Stimulated activated CD8-positive, alpha-beta memory T cell treated with anti-CD3 and anti-CD28 coated beads, Interleukin-7, amount 100 ng/mL, for 48 hours (primary cell): Measurements from ENCODE around the gene CDH5.

Source experiments
- DNase-seq, 2 donors: peaks; one replicate each; pipeline ENCODE4 v3.0.0-alpha.2; 2020; ENCODE audit warnings: low read depth in 1 of 2; ENCODE audit errors: extremely low read depth in 1 of 2

Gene CDH5

GRCh38 chr16:66409156-66409555 lies 42.7 kb downstream of the CDH5 start:
- no peak for DNase-seq

- DNase-seq = no peak
Observed at GRCh38 chr16:66412182-66412581, 45.7 kb downstream of the CDH5 start.

GRCh38 chr16:66414891-66415290 lies 48.4 kb downstream of the CDH5 start:
- DNase-seq = no peak

- DNase-seq = no peak
Observed at GRCh38 chr16:66416136-66416535, 49.6 kb downstream of the CDH5 start.

GRCh38 chr16:66416939-66417700 lies 50.6 kb downstream of the CDH5 start:
- no peak for DNase-seq

DNA sequence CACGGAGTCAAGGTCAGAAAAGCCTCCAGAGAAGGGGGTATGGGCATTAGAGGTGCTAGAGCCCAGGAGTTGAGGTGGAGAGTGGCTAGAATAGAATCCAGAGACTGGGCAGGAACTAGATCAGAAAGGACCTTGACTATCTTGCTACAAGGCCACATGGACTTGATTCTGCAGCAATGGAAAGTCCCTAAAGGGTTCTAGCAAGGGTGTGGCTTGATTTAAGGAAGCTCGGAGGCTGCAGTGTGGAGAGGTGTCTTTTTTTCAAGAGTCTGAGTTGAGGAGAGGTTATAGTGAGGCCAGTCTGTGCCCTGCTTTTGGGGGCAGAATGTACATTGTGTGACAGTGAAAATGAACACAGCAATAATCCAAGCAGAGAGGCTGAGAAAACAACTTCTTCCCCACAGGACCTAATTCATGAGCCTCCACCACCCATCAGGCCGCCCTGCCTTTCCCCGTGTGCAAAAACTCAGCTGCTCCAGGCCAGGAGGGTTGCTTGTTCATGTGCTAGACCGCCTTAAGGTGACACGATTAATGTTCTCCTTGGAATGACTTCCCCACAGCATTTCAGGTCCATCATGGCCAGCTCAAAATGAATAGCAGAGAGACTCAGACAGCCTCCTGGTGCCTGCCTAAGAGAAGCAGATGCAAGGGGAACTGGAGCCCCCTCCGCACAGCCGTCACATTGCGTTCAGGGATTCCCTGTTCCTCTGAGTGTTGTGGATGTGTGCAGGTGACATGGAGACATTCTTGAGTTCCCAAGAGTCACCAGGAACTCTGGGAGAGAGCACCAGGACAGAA lies 51.9 kb downstream of the CDH5 start:
- no peak for DNase-seq

DNA sequence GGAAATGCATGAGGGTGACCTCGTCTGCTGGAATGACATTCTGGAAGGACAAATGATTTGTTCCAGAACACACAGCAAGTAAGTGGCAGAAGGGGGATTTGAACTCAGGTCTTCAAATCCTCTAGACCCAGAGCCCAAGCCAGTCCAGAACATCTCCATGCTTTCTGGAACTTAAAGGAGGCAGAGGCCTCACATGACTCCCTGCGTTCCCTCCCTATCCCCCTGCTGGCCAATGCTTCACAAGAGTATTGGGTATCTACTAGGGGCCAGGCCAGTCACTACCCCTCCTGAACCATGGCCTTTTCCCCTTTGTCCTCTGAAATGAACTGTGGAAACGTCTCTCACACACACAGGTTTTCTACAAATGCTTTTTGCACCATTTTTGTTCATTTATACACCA lies 53.0 kb downstream of the CDH5 start:
- no peak for DNase-seq

GRCh38 chr16:66420396-66420795 lies 53.9 kb downstream of the CDH5 start:
- DNase-seq = no peak

- no peak for DNase-seq
Observed at GRCh38 chr16:66421891-66422290, 55.4 kb downstream of the CDH5 start.

DNA sequence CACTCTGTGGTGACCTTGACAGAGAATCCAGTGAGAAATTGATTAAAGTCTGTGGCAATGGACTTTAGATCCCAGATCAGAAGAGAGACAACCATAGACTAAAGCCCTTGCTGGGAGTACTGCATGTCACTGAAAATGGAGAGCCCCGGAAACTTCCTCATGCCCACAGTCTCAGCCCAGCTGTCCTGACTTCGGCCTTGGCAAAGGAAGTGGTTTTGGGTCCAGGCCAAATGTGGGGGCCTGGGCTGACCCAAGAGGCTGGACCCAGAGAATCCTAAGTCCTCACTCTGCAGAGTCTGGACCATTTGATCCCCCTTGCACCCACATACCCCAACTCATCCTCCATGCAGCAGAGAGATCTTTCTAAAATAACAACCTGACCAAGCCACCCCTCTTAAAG lies 55.9 kb downstream of the CDH5 start:
- DNase-seq = no peak

- DNase-seq = no peak
Observed at GRCh38 chr16:66423177-66423576, 56.7 kb downstream of the CDH5 start.

- no peak for DNase-seq
Observed at GRCh38 chr16:66425651-66426050, 59.2 kb downstream of the CDH5 start.

- DNase-seq = no peak
Observed at GRCh38 chr16:66426112-66427035, 59.9 kb downstream of the CDH5 start.

DNA sequence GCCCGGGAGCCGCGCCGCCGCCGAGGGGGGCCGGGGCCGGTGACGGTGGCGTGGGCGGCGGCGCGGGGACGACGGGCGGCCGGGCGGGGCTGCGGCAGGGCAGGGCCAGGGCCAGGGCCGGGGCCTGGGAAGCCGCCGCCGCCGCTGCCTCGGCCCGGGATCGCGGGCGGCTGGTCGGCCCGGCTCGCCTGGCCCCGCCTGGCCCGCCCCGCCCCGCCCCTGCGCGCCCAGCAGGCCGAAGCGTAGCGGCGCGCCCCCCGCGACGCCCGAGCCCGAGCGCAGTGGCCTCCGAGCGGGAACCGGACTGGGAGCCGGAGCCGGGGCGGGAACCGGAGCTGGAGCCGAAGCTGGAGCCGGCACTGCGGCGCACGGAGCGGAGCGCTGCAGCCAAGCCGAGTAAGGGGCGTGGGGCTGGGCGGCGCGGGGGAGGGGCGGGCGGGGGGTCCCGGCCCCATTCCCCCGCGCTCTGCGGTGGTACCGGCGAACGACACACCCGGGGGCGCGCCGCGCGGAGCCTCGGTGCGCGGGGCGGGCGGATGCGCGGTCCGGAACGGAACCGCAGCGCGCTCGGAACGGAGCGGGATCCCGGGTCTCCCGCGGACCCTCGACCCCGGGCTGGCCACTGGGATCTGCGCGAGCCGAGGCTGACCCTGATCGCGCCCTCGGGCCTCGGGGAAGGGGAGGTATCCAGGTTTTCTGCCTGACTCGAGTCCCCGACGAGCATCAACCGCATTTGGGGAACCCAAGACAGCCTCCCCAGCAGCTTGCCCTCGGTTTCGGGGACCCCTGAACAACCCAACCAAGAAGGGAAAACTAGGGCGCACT lies 60.8 kb downstream of the CDH5 start, which contains the start of gene BEAN1:
Gene BEAN1 (plus strand): TSS at position 260 of the 825 bp plus-strand sequence. CDS start 10,382 bp downstream, outside the sequence.
- no peak for DNase-seq

GRCh38 chr16:66427871-66428681 lies 61.6 kb downstream of the CDH5 start:
- DNase-seq = no peak

- DNase-seq = no peak
Observed at GRCh38 chr16:66428682-66429251, 62.3 kb downstream of the CDH5 start.

- no peak for DNase-seq
Observed at GRCh38 chr16:66429290-66429962, 62.9 kb downstream of the CDH5 start.

DNA sequence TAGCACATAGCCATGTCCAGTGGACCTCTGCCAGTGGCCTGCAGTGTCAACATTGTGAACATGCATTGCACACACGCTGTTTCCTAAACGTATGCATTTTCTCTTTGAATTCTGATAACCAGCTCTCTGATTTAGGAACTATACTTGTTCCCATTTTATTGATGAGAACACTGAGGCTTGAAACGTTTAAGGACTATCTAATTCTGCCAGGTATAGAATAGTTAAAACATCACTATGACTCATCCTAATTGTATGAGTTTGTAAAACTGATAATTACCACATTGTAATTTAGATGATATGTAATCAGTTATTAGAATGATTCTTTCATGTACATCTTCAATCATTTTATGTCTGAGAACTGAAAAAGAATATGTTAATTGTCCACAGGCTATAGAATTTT lies 63.7 kb downstream of the CDH5 start:
- no peak for DNase-seq
